ENCODE results near the gene SBNO2. TPM values are rescaled to one million over a fixed set of nuclear protein-coding genes. Genes with fewer than 3 reads are reported as not detected.

The SBNO2 gene
- total and polyA plus RNA-seq, 9 of the 15 experiments (the other 6 are each of a cell fraction or from before 2014, with no cell fraction given) = 0.01 to 46.2 (median 6.7) TPM

GRCh38 chr19:1173159-1173844 lies 766 bp downstream of the SBNO2 start (continued):
- no peak for TF ChIP-seq ZNF609 (CRISPR knock-in tag; IDR thresholded peaks at IDR 0.05; ENCODE audit: borderline replicate concordance)
- TF ChIP-seq LCOR (CRISPR knock-in tag; IDR thresholded peaks at IDR 0.05) = no peak
- 0 out of 2 replicates have a peak, but pooled peaks have one; percentile 16 for TF ChIP-seq TOE1 (IDR thresholded peaks at IDR 0.05; ENCODE audit: borderline replicate concordance)
- TF ChIP-seq TOE1 (CRISPR knock-in tag; IDR thresholded peaks at IDR 0.05; ENCODE audit: borderline replicate concordance, low read depth) = no peak
- no peak for TF ChIP-seq PYGO2 (tag; IDR thresholded peaks at IDR 0.05)
- no peak for TF ChIP-seq PURB (CRISPR knock-in tag; IDR thresholded peaks at IDR 0.05; ENCODE audit: low read depth)
- no peak for TF ChIP-seq CLOCK (CRISPR knock-in tag; IDR thresholded peaks at IDR 0.05; ENCODE audit: borderline replicate concordance)
- no peak for TF ChIP-seq CREM (IDR thresholded peaks at IDR 0.05; ENCODE audit: low read depth)
- TF ChIP-seq, protein P1, sequence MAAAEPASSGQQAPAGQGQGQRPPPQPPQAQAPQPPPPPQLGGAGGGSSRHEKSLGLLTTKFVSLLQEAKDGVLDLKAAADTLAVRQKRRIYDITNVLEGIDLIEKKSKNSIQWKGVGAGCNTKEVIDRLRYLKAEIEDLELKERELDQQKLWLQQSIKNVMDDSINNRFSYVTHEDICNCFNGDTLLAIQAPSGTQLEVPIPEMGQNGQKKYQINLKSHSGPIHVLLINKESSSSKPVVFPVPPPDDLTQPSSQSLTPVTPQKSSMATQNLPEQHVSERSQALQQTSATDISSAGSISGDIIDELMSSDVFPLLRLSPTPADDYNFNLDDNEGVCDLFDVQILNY (CRISPR knock-in tag; IDR thresholded peaks at IDR 0.05) = no peak
- TF ChIP-seq TAF15 (IDR thresholded peaks at IDR 0.05; ENCODE audit: low read depth, low read length) = no peak
- TF ChIP-seq FOXJ3 (CRISPR knock-in tag; IDR thresholded peaks at IDR 0.05) = no peak
- TF ChIP-seq RUNX1 (IDR thresholded peaks at IDR 0.05; ENCODE audit: low read depth) = no peak
- TF ChIP-seq MAFK (IDR thresholded peaks at IDR 0.05; ENCODE audit: low read length) = no peak
- TF ChIP-seq MYC (IDR thresholded peaks at IDR 0.05; ENCODE audit: low read depth, low read length) = no peak
- no peak for TF ChIP-seq MYC (CRISPR knock-in tag; IDR thresholded peaks at IDR 0.05; ENCODE audit: borderline replicate concordance, low read depth)
- peak; percentile 73 for TF ChIP-seq RBFOX2 (IDR thresholded peaks at IDR 0.05; ENCODE audit: low read depth, low read length)
- TF ChIP-seq ZC3H4 (CRISPR knock-in tag; IDR thresholded peaks at IDR 0.05; ENCODE audit: borderline replicate concordance) = no peak
